EH (cell line): ENCODE data around the gene PGPEP1.
"Not testable (repeated sequence)": the region's sequence is repeated elsewhere in the genome, so short reads cannot be mapped to it uniquely, and the experiment has no call there.

Experiments
- DNase-seq: peaks from one replicate; pipeline ENCODE4 v3.0.0-alpha.2; 2015; ENCODE audit warnings: low read depth

The PGPEP1 gene

DNA sequence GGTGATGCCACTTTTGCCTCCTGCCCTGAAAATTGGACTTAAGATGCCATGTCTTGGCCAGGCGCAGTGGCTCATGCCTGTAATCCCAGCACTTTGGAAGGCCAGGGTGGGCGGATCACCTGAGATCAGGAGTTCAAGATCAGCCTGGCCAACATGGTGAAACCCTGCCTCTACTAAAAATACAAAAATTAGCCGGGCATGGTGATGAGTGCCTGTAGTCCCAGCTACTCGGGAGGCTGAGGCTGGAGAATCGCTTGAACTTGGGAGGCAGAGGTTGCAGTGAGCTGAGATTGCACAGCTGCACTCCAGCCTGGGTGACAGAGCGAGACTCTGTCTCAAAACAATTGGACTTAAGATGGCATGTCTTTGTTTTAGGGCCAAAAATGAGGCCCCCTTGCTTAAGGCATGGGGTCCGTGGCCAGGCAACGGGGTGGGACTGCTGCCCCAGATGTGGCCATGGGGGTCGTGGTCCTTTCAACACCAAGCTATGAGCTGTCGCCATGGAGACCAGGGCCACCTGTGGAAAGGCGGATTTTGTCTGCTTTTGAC, 24.0 kb downstream of the PGPEP1 start:
- DNase-seq = not testable (repeated sequence)

GRCh38 chr19:18364826-18365528, 24.6 kb downstream of the PGPEP1 start:
- peak; percentile 100 for DNase-seq

GRCh38 chr19:18366021-18366435, 25.6 kb downstream of the PGPEP1 start:
- DNase-seq = no peak

DNA sequence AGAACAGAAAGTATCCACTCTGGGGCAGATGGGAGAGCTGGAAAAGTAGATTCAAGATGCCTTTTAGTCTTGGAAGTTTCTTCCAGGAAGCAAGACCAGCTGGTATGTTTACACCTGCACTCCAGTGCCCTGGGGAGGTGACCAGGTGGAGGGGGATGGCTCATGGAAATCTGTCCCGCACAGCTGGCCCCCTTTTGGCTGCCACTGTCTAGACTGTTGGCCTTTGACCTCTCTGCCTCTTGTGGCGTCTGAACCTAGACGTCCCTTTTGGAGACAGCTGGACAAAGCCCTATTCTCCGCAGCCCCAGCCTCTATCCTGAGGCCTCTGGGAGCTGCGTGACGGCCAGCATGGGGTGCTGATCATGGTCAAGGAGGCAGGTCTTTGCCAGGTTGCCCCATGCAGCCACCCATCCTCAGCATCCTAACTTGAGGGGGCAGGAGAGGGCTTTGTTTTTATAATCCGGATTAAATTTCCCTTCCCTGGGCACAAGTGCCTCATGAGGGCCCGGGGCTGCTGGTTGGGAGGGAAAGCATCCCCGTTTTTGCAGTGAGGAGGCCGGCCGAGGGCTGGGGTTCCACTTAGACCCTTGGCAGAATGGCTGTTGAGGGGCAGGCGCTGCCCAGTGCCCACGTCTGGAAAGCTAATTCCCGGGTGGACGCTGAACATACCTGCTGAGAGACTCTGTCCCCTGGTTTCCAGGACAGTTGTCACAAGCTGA, 28.3 kb downstream of the PGPEP1 start:
- no peak for DNase-seq

DNA sequence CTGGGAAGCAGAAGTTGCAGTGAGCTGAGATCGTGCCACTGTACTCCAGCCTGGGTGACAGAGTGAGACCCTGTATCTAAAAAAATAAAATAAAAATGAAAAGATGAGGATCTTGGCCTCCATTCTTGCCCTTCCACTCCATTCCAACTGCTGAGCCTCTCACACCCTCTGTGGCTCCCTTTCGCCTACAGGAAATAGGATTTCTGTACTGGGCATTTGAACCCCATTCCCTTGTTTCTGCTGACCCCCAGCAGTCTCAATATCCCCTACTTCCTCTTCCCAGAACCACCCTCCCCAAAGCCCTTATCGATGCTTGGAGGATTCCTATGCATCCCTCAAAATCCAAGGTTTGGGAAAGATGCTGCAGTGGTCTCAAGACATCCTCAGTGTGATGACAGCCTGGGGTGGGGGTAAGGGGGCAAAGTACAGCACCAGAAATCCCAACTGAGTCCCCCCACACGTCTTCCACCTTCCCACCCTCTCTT, 33.1 kb downstream of the PGPEP1 start:
- DNase-seq = no peak

- DNase-seq = peak; percentile 99
Measured at GRCh38 chr19:18373892-18374629, 33.7 kb downstream of the PGPEP1 start.

- DNase-seq = no peak
Measured at GRCh38 chr19:18377026-18377425, 36.6 kb downstream of the PGPEP1 start.

DNA sequence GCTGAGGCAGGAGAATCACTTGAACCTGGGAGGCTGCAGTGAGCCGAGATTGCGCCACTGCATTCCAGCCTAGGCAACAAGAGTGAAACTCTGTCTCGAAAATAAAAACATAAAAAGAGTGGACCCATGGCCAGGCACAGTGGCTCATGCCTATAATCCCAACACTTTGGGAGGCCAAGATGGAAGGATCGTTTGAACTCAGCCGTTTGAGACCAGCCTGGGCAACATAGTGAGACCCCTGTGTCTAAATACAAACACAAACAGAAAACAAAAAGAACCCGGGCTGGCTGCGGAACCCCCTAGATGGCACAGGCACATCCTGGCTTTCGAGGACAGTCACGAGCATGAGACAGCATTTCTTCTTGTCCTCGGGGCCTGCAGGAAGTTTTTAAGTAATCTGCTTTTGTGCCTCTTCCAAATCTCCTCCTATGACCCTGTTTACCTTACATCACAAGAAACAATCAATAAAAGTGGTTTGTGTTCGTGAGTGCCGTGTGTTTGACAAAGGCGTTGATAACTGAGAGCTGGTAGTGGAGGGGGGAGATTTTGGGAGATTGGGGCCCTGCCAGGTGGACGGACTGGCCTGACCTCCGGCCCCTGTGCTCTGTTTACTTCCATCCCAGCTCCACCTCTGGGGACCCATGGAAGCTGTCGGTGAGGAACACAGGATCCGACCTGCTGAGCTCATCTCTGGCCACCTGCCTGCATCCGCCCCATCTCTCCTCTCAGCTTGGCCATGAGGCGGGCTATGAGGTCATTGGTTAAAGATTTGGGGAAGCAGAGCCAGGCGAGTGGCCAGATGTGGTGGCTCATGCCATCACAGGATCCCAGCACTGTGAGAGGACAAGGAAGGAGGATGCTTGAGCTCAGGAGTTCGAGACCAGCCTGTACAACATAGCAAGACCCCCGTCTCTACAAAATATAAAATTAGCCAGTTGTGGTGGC, 39.7 kb downstream of the PGPEP1 start:
- peak; percentile 90 for DNase-seq

DNA sequence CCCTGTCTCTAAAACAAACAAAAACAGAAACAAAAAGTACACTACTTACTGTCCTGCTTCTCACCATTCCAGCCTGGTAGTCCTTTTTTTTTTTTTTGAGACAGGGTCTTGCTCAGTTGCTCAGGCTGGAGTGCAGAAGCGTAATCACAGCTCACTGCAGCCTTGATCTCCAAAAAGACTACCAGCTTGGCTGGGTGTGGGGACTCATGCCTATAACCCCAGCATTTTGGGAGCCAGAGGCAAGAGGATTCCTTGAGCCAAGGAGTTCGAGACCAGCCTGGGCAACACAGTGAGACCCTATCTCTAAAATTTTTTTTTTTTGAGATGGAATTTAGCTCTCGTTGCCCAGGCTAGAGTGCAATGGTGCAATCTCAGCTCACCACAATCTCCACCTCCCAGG, 40.4 kb downstream of the PGPEP1 start:
- no peak for DNase-seq

- not testable (repeated sequence) for DNase-seq
Measured at GRCh38 chr19:18383622-18384021, 43.2 kb downstream of the PGPEP1 start.

DNA sequence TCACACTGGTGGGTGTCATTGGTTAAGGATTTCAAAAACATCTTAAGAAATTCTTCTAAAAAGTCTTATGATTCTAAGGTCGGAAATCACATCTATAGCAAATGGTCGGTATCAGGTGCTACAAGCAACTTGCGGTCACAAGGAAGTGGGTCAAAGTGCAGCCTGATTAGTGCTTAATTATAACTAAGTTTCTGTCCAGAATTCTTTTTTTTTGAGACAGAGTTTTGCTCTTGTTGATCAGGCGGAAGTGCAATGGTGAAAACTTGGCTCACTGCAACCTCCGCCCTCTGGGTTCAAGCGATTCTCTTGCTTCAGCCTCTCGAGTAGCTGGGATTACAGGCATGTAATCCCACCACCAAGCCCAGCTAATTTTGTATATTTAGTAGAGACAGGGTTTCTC, 44.4 kb downstream of the PGPEP1 start:
- DNase-seq = no peak

- no peak for DNase-seq
Measured at GRCh38 chr19:18385359-18385674, 44.9 kb downstream of the PGPEP1 start.

GRCh38 chr19:18385675-18386542, 45.5 kb downstream of the PGPEP1 start, which contains the start of gene GDF15:
Gene GDF15 (plus strand): TSS chr19:18386158. CDS start chr19:18386190, 32 bp downstream.
- peak; percentile 91 for DNase-seq

DNA sequence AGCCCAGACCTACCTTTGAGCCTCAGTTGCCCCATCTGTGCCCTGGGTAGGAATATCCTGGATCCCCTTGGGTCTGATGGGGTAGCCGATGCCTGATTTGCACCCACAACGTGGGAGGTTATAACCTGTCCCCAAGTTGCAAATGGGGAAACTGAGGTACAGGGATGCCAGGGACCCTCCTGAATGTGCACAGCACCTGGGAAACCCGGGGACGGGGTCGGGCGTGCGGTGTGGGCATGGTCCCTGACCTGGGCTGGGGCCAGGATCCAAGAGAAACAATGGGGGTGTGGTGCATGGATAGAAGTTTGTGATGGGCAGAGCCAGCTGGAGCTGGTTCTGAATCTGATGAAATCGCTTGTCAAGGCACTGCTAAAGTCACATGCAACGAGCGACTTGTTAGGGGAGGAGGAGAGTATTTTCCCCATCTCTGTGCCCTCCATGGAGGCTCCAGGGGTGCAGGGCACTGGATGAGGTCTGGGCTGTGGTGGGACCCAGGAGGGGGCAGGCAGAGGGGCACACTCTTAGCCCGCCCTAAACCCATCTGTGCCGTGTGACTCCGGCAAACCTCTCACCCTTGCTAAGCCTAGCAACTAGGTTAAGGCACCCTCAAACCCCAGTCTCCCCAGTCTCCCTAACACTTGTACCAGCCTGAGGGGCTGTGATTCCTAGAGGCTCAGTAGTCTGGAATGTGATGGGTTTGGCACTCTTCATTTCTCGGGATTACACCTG, 46.3 kb downstream of the PGPEP1 start:
- peak; percentile 60 for DNase-seq

GRCh38 chr19:18388100-18388959, 47.9 kb downstream of the PGPEP1 start:
- peak; percentile 71 for DNase-seq

GRCh38 chr19:18388960-18389725, 48.7 kb downstream of the PGPEP1 start:
- DNase-seq = no peak

DNA sequence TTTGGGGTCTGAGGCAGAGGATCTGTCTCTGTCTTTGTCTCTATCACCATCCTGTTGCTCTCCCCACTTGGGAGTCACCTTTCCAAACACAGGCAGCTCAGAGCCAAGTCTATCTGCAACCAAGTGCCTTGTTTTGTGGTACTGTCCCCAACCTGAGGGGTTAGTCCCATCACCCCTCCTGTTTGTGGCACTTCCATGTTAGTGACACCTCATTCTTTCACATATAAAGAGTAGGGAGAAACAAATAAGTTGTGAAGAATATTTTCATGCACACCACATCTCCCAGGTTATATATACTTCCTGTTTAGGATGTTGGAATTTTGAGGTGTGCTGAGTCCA, 49.3 kb downstream of the PGPEP1 start:
- DNase-seq = no peak
